ENCODE measurements around the gene PCK2.

The PCK2 gene

DNA sequence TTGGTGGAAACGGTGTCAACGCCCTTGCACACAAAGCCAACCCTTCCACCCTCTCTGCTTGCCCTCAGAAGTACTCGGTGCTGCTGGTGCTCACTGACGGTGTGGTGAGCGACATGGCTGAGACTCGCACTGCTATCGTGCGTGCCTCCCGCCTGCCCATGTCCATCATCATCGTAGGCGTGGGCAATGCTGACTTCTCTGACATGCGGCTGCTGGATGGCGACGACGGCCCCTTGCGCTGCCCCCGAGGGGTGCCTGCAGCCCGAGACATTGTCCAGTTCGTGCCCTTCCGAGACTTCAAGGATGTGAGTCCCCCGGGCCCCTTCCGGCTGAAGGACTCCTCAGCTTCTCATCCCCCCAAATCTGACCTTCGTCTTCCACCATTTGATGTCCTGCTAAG is 17.0 kb upstream of the PCK2 start:
- no peak for DNase-seq

- DNase-seq, result no peak
Observed at GRCh38 chr14:24078146-24078545, 16.0 kb upstream of the PCK2 start.

DNA sequence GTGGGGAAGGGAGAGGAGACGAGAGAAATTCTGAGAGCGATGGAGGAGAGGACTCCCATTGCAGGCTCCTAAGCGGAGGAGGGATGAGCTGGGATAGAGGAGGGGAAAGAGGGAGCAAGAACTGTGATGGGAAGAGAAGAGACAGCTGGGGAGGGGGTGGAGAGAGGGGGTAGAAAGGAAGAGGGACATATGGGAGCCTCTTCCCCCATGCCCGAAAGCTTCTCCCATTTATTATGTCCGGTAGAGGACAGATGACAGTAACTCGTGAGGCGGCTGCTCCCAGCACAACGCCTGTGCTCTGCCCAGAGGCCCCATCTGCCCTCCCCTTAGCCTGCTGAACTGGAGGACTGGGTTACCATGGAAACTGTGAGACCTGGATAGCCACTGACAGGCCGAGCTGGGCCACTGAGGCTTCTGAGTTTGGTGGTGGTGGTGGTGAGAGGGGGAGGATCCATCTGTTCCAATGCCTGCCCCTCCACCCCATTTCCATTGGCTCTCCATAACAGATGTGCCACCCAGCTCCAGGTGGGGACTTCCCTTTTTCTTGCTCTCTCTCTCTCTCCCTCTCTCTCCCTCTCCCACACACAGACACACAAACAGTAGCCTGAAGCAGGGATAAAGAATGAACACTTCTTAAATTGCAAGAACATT is 14.5 kb upstream of the PCK2 start:
- no peak for DNase-seq

DNA sequence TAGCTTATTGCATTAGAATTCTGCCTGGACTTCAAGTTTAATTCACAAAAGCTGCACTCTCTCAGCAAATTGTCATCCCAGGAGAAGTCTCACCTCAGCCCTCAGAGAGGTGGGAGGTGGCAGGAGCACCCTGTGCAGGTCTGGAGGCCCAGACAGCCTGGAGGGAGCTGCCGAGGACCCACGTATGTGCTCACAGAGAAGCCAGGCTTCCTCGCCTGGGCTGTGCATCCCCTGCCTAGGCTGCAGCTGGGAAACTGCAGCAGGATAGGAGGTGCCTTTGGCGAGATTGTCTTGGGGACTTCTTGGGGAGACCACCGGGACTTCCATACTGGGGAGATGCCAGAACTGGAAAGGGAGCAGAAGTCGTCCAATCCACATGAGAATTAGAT is 14.0 kb upstream of the PCK2 start:
- no peak for DNase-seq

GRCh38 chr14:24080888-24081738 is 13.0 kb upstream of the PCK2 start:
- DNase-seq, result peak; percentile 73 to 80

- no peak for DNase-seq
Observed at GRCh38 chr14:24081739-24082211, 12.3 kb upstream of the PCK2 start.

DNA sequence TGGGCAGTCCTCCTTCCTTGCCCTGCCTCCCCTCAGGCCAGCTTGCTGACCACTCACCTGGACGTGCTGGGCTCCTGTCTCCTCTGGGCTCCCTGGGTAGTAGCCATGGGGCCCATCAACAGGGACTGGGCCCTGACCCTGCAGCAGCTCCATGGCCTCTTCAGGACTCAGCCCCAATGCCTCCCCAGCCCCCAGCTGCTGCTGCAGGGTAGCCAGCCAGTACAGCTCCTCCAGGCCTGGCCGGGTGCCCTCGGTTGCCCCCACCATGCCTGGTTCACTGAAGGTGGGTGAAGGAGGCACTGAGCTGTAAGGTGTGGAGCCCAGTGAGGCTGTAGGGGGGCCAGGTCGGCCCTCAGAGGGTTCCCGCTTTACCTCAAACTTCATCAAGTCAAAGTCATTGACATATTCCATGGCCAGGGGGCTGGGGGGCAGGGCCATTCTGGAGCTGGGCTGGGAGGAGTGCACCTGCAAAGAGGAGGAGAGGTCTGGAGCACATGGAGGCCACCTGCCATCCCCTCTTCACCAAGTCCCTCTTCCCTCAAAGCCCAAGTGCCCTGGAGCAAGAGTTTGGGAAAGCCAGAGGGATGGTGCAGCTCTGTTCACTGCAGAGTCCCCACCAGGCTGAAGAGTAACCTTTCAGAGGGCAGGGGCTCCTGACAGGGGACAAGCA is 11.6 kb upstream of the PCK2 start:
- no peak for DNase-seq

GRCh38 chr14:24083462-24083861 is 10.6 kb upstream of the PCK2 start:
- DNase-seq, result no peak

- no peak for DNase-seq
Observed at GRCh38 chr14:24084440-24084839, 9.7 kb upstream of the PCK2 start.

- DNase-seq, result no peak
Observed at GRCh38 chr14:24085215-24085614, 8.9 kb upstream of the PCK2 start.

DNA sequence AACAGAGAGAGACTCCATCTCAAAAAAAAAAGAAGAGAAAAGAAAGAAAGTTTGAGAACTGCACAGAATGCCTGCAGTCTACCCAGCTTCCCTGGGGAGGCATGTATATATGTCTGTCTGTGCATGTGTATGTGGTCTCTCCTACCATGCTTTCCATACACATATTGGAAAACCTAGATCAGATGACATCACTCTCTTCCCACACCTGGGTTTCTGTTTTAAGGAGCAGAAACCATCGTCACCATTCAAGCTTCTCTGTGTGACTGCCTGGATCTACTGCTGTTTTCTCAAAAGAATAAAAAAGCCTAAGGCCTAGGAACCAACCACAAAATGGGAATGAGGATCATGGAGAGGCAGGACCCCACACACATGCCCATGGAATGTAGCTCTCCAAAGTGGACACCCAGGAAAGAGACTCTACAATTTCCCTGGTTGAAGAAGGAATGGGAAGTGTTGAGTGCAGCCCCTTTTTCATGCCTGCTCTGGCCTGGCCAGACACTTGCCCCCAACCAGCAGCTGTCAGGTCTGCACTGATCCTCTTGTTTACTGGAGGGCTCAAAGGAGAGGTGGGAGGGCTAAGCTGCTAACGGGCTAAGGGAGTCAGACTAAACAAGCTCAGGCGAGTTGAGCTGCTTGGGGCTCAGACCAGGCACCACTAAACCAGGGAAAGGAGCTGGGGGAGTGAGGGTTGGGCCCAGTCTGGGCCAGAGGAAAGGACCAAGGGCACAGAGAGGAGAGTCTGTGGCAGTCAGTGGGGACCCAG is 7.7 kb upstream of the PCK2 start:
- no peak for DNase-seq

DNA sequence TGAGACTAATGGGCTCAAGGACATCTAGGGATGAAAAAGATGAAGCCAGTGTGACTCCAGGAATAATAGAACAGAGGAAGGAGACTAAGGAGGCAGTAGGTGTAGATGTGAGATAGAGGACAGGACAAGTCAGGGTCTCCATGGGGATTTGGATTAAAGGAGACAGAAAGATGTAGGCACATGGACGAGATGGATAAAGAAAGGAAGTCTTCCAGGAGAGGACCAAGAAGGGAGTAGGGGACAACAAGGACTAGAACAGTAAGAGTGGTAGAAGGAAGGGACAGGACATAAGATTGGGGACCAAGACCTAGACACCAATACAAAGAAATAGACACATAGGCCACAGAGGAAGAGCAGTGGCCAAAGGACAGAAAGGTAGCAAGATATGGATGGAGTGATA is 7.1 kb upstream of the PCK2 start:
- no peak for DNase-seq

GRCh38 chr14:24088095-24088494 is 6.0 kb upstream of the PCK2 start:
- no peak for DNase-seq

GRCh38 chr14:24089890-24090289 is 4.2 kb upstream of the PCK2 start:
- DNase-seq, result no peak

- DNase-seq, result no peak
Observed at GRCh38 chr14:24092110-24092504, 2.0 kb upstream of the PCK2 start.

DNA sequence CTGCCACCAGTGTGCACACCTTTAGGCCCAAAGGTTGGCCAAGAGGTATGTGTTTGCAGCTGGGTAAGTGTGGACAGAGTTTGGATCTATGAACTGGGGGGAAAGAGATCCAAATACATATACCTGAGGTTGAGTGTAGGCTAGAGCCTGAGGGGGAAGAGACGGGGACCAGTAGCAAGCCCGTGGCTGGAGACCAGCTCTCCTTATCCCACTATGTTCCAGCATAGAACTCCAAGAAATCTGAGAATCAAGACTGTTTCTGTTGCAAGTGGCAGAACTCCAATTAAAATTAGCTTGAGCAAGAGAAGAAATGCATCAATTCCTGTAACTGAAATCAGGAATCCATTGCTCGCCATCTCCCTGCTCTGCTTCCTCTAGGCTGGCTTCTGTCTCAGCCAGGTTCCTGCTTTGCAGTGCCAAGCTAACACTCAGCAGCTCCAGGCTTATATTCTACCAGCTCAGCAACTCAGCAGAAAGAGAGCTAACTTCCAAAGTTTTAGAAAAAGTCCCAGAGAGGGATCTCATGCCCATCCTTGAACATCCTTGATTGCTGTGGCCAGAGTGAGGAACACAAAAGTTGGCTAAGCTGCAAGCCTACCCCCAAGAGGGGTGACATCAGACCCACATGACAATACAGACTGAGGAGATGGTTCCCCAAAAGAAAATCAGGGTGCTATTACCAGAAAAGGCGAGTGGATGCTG is 1.5 kb upstream of the PCK2 start:
- DNase-seq, result no peak

DNA sequence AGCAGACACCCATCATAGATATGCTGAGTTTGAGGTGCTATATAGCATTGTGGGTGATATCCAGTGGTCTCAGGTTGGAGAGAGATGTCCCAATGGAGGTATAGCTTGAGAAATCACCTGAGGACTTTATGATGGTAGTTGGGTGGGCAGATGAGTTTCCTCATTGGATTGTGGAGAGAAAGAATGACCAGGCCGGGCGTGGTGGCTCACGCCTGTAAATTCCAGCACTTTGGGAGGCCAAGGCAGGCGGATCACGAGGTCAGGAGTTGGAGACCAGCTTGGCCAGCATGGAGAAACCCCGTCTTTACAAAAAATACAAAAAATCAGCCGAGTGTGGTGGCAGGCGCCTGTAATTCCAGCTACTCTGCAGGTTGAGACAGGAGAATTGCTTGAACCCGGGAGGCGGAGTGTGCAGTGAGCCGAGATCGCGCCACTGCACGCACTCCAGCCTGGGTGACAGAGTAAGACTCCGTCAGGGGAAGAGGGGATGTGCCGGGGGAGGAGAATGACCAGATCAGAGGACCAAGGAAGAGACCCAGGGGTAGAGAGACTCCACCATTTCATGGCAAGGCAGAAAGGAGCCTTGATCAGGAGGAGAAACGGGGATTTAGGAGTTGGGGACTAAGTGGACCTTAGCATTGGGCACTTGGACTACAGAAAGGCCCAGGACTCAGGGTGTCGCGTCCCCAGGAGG is 757 bp upstream of the PCK2 start:
- DNase-seq, result no peak

DNA sequence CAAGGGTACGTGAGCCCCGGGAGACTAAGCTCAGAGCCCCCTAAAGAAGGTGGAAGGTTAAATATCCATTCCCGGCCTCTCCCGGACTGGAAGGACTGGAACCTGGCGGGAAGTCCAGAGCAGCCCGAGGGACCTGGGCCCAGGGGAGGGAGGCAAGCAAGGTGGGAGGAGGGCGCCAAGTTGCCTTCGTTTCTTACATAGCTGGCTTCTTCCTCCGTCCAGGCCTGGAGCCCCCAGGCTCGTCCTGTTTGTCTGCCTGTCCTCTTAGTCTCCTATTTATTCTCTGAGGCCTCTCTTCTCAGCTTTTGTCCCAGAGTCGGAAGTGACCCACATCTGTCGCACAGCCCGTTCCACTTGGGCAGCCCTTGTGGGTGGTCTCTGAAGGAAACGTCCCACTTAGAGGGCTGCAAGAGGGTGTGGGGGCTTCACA is 745 bp downstream of the PCK2 start:
- no peak for DNase-seq

DNA sequence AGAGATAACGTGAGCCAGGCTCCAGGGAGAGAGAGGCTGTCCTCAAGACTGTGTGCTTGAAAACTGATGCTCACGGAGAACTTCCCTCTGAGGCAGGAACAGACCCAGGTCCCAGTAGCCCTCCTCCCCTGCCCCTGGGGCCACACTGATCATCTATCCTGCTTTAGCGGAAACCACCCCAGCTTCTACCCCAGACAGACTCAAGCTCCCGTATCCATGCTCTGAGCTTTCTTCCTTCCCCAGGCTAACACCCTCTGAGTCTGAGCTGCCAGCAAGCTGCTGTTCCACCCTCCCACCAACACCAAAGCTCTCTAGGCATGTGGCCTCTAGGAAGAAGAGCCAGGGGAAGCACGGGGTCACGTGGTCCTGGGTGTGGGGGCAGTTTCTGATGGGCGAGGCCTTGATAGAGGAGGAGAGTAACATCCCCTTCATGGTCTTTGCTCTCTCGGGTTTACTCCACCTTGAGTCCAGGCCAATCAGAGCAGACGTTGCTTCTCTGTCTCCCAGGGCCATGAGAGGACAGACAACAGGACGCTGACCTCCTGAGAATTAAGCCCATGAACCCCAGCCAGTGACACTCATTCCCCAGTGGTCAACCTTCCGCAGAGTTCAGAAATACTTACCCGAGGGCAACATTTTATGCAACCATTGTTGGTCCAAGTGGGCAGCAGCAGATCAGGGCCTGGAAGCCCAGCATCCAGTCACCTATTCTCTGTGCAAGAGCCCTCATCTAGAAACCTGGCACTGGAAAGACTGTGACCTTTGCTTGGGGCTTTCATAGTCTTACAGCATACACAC is 1.4 kb downstream of the PCK2 start:
- peak; percentile 67 to 71 for DNase-seq

GRCh38 chr14:24096545-24097181 is 2.6 kb downstream of the PCK2 start:
- no peak for DNase-seq

Data from stimulated activated CD4-positive, alpha-beta T cell treated with anti-CD3 and anti-CD28 coated beads, Interleukin-2, amount 100 ng/mL, for 24 hours (primary cell).